H9 (cell line): ENCODE measurements around the gene INMT. TPM values are rescaled to one million over a fixed set of nuclear protein-coding genes. Genes with fewer than 3 reads are reported as not detected.

Source experiments
- DNase-seq: peaks from one replicate; pipeline ENCODE4 v3.0.0-alpha.2; 2017
- H2AFZ ChIP-seq: one replicate; pipeline ENCODE4 v1.6.1; 2013; ENCODE audit warnings: mild to moderate bottlenecking, low read length, control low read depth, moderate library complexity
- H2AK5ac ChIP-seq: 2 replicates; pipeline ENCODE4 v1.6.1; 2013; ENCODE audit warnings: low read length, control low read depth, mixed read lengths; ENCODE audit not compliant: insufficient read length
- H2BK120ac ChIP-seq: one replicate; pipeline ENCODE4 v1.6.1; 2013; ENCODE audit warnings: low read depth, mild to moderate bottlenecking, low read length, control low read depth, inconsistent platforms; ENCODE audit not compliant: poor library complexity, severe bottlenecking
- H2BK12ac ChIP-seq: 2 replicates; pipeline ENCODE4 v1.6.1; 2013; ENCODE audit warnings: low read length, control low read depth, mixed read lengths, low read depth; ENCODE audit not compliant: insufficient read length
- H2BK15ac ChIP-seq: 2 replicates; pipeline ENCODE4 v1.6.1; 2013; ENCODE audit warnings: low read depth, low read length, control low read depth
- H2BK20ac ChIP-seq: one replicate; pipeline ENCODE4 v1.6.1; 2013; ENCODE audit warnings: low read depth, mild to moderate bottlenecking, low read length, control low read depth, inconsistent platforms; ENCODE audit not compliant: poor library complexity, severe bottlenecking
- H2BK5ac ChIP-seq: 2 replicates; pipeline ENCODE4 v1.6.1; 2013; ENCODE audit warnings: low read length, control low read depth, mixed read lengths; ENCODE audit not compliant: insufficient read length
- H3K14ac ChIP-seq: 2 replicates; pipeline ENCODE4 v1.6.1; 2013; ENCODE audit warnings: low read length, control low read depth; ENCODE audit not compliant: insufficient read depth
- H3K18ac ChIP-seq: 2 replicates; pipeline ENCODE4 v1.6.1; 2013; ENCODE audit warnings: low read depth, mild to moderate bottlenecking, mixed read lengths, low read length, control low read depth; ENCODE audit not compliant: insufficient read length
- H3K23ac ChIP-seq: 2 replicates; pipeline ENCODE4 v1.6.1; 2013; ENCODE audit warnings: low read length, control low read depth, mixed read lengths, low read depth; ENCODE audit not compliant: insufficient read length
- H3K23me2 ChIP-seq: 2 replicates; pipeline ENCODE4 v1.6.1; 2013; ENCODE audit warnings: low read depth, mild to moderate bottlenecking, mixed read lengths, low read length, control low read depth; ENCODE audit not compliant: insufficient read length, poor library complexity, severe bottlenecking
- H3K27ac ChIP-seq: 2 replicates; pipeline ENCODE4 v1.5.1; 2013; ENCODE audit warnings: low read length, control low read depth, mixed read lengths, low read depth; ENCODE audit not compliant: insufficient read length
- H3K27me3 ChIP-seq: 2 replicates; pipeline ENCODE4 v1.6.1; 2013; ENCODE audit warnings: low read length, control low read depth, inconsistent platforms; ENCODE audit not compliant: insufficient read depth
- H3K4ac ChIP-seq: 2 replicates; pipeline ENCODE4 v1.6.1; 2013; ENCODE audit warnings: low read depth, mild to moderate bottlenecking, control low read depth, inconsistent platforms, low read length, moderate library complexity
- H3K4me1 ChIP-seq: 2 replicates; pipeline ENCODE4 v1.6.1; 2013; ENCODE audit warnings: low read length, control low read depth, inconsistent platforms; ENCODE audit not compliant: insufficient read depth
- H3K4me2 ChIP-seq: 2 replicates; pipeline ENCODE4 v1.6.1; 2013; ENCODE audit warnings: low read length, control low read depth, mixed read lengths; ENCODE audit not compliant: insufficient read length, insufficient read depth
- H3K56ac ChIP-seq: 2 replicates; pipeline ENCODE4 v1.6.1; 2013; ENCODE audit warnings: low read depth, mild to moderate bottlenecking, mixed read lengths, low read length, control low read depth; ENCODE audit not compliant: insufficient read length
- H3K79me1 ChIP-seq: 2 replicates; pipeline ENCODE4 v1.6.1; 2013; ENCODE audit warnings: low read depth, mild to moderate bottlenecking, moderate library complexity, low read length, control low read depth, inconsistent platforms; ENCODE audit not compliant: insufficient read depth, poor library complexity, severe bottlenecking
- H3K79me2 ChIP-seq: 2 replicates; pipeline ENCODE4 v1.6.1; 2013; ENCODE audit warnings: low read length, control low read depth, inconsistent platforms; ENCODE audit not compliant: insufficient read depth
- H3K9ac ChIP-seq: 2 replicates; pipeline ENCODE4 v1.6.1; 2013; ENCODE audit warnings: low read length, control low read depth, mixed read lengths; ENCODE audit not compliant: insufficient read length; ENCODE audit errors: extremely low read depth
- H3K9me3 ChIP-seq: one replicate; pipeline ENCODE4 v1.6.1; 2013; ENCODE audit warnings: low read depth, low read length, inconsistent platforms; ENCODE audit not compliant: control insufficient read depth
- H3T11ph ChIP-seq: one replicate; pipeline ENCODE4 v1.6.1; 2013; ENCODE audit warnings: mild to moderate bottlenecking, low read length, control low read depth, inconsistent platforms
- H4K20me1 ChIP-seq: one replicate; pipeline ENCODE4 v1.6.1; 2013; ENCODE audit not compliant: control insufficient read depth, insufficient read length, insufficient read depth
- H4K5ac ChIP-seq: 2 replicates; pipeline ENCODE4 v1.6.1; 2013; ENCODE audit warnings: low read depth, mild to moderate bottlenecking, mixed read lengths, low read length, control low read depth; ENCODE audit not compliant: insufficient read length
- H4K8ac ChIP-seq: replicated peaks from 2 replicates; pipeline ENCODE4 v1.6.1; 2013; ENCODE audit warnings: low read length, control low read depth, mixed read lengths, low read depth; ENCODE audit not compliant: insufficient read length
- H4K91ac ChIP-seq: 2 replicates; pipeline ENCODE4 v1.6.1; 2013; ENCODE audit warnings: low read depth, mild to moderate bottlenecking, moderate library complexity, mixed read lengths, low read length, control low read depth; ENCODE audit not compliant: insufficient read length
- H3K27ac Mint-ChIP-seq, 3 experiments: 2 replicates in 2 of 3; 3 replicates in 1 of 3; pipeline ENCODE4 v1.8.0; 2020 to 2021; ENCODE audit warnings: mixed read lengths in 3 of 3, mild to moderate bottlenecking in 1 of 3, moderate library complexity in 1 of 3
- H3K27me3 Mint-ChIP-seq: 2 replicates; pipeline ENCODE4 v1.8.0; 2021; ENCODE audit warnings: low read depth, mild to moderate bottlenecking, moderate library complexity, mixed read lengths
- H3K36me3 Mint-ChIP-seq, 3 experiments: 2 replicates in 2 of 3; 3 replicates in 1 of 3; pipeline ENCODE4 v1.8.0; 2020 to 2021; ENCODE audit warnings: low read depth in 3 of 3, mixed read lengths in 3 of 3; ENCODE audit not compliant: insufficient read depth in 1 of 3
- H3K4me1 Mint-ChIP-seq, 2 experiments: 2 replicates each; pipeline ENCODE4 v1.8.0; 2020; ENCODE audit warnings: mixed read lengths in 2 of 2
- H3K4me3 Mint-ChIP-seq, 2 experiments: 2 replicates in 1 of 2; 3 replicates in 1 of 2; pipeline ENCODE4 v1.8.0; 2020 to 2021; ENCODE audit warnings: mild to moderate bottlenecking in 2 of 2, mixed read lengths in 2 of 2, moderate library complexity in 1 of 2
- H3K9me3 Mint-ChIP-seq, 2 experiments: 2 replicates in 1 of 2; 3 replicates in 1 of 2; pipeline ENCODE4 v1.8.0; 2020; ENCODE audit warnings: mild to moderate bottlenecking in 2 of 2, mixed read lengths in 2 of 2, moderate library complexity in 1 of 2
- WGBS: extraction: QIAGEN DNeasy Blood & Tissue Kit; methylation state at CpG from one replicate; pipeline ENCODE4 v1.1.7; 2013; ENCODE audit warnings: missing lambda C conversion rate, low lambda C conversion rate, mixed read lengths; ENCODE audit not compliant: insufficient read length; ENCODE audit errors: extremely low coverage; 5-methylcytosine and 5-hydroxymethylcytosine counted together
- total RNA-seq: library from RNA; stranded (reverse); gene quantifications from 2 replicates; pipeline ENCODE4 v1.2.1, GENCODE V29; 2021
- TF ChIP-seq, protein P1 (sequence below): fragments of 200-600 bp; sonication (generic); conservative IDR thresholded peaks from 3 replicates; pipeline ENCODE4 v1.8.0; 2021; ENCODE audit warnings: antibody characterized with exemption, mild to moderate bottlenecking

Gene INMT
- total RNA-seq, 1 experiment from 2014 or later: 0.70 TPM

DNA sequence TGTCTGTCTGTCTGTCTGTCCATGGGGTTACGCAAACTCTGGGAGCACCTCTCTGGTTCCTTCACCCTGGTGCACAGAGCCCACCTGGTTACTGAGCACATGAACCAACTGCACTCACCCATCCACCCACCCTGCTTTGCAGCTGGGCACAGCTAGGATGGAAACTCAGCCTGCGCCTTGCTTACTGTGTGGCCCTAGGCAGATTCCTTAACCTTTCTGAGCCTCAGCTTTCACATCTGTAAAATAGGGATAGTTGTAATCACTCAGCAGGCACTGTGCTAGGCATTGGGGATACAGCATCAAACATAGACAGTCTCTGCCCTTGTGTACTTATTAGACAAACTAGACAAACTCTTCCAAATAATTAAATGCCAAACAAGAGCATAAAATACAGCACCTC is 21.8 kb upstream of the INMT start:
- DNase-seq: no peak
- H3K27ac Mint-ChIP-seq: no peak overlapping the region; a peak in 1 of 7 replicates
- TF ChIP-seq, protein P1, sequence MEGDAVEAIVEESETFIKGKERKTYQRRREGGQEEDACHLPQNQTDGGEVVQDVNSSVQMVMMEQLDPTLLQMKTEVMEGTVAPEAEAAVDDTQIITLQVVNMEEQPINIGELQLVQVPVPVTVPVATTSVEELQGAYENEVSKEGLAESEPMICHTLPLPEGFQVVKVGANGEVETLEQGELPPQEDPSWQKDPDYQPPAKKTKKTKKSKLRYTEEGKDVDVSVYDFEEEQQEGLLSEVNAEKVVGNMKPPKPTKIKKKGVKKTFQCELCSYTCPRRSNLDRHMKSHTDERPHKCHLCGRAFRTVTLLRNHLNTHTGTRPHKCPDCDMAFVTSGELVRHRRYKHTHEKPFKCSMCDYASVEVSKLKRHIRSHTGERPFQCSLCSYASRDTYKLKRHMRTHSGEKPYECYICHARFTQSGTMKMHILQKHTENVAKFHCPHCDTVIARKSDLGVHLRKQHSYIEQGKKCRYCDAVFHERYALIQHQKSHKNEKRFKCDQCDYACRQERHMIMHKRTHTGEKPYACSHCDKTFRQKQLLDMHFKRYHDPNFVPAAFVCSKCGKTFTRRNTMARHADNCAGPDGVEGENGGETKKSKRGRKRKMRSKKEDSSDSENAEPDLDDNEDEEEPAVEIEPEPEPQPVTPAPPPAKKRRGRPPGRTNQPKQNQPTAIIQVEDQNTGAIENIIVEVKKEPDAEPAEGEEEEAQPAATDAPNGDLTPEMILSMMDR: no peak
- no peaks in the 10 kb centered on the region for H4K20me1 ChIP-seq
- H3K56ac ChIP-seq: no peak overlapping the region
- no peak overlapping the region for H3K14ac ChIP-seq
- H2AFZ ChIP-seq: no peak overlapping the region
- H3K9me3 Mint-ChIP-seq: peaks cover under 1% of the 10 kb centered on the region in 2 experiments; a peak in 2 of 5 replicates
- no peak overlapping the region for H3K9ac ChIP-seq
- no peak overlapping the region for H3K4me3 Mint-ChIP-seq
- no peak overlapping the region for H3K4me2 ChIP-seq
- no peak overlapping the region for H2BK120ac ChIP-seq
- H4K5ac ChIP-seq: no peak overlapping the region
- H2AK5ac ChIP-seq: no peak overlapping the region
- H3K27me3 ChIP-seq: no peaks in the 10 kb centered on the region
- no peak overlapping the region for H3K4ac ChIP-seq
- H3K79me2 ChIP-seq: no peaks in the 10 kb centered on the region
- peaks cover 1 to 5% (median 2%) of the 10 kb centered on the region in 3 experiments; a peak in 4 of 7 replicates for H3K36me3 Mint-ChIP-seq
- H3K27me3 Mint-ChIP-seq: peaks cover 15% of the 10 kb centered on the region
- no peak overlapping the region for H3T11ph ChIP-seq
- no peak overlapping the region for H4K91ac ChIP-seq
- H3K18ac ChIP-seq: no peak overlapping the region
- no peak overlapping the region for H2BK15ac ChIP-seq
- no peaks in the 10 kb centered on the region for H3K9me3 ChIP-seq
- no peak overlapping the region for H2BK12ac ChIP-seq
- H3K23me2 ChIP-seq: no peaks in the 10 kb centered on the region
- no peak overlapping the region for H2BK5ac ChIP-seq
- H3K23ac ChIP-seq: no peak overlapping the region
- WGBS: no CpG with 5 or more reads among the region's 2 CpGs
- H3K27ac ChIP-seq: no peak overlapping the region
- no peaks in the 10 kb centered on the region for H3K79me1 ChIP-seq
- H4K8ac ChIP-seq: no peak overlapping the region
- peaks cover 38 to 58% of the 10 kb centered on the region in 2 experiments for H3K4me1 Mint-ChIP-seq
- H3K4me1 ChIP-seq: peaks cover 12% of the 10 kb centered on the region; the same call in 1 of the 2 replicates
- no peak overlapping the region for H2BK20ac ChIP-seq
